ENCODE data around the gene PTH1R.

Gene PTH1R

DNA sequence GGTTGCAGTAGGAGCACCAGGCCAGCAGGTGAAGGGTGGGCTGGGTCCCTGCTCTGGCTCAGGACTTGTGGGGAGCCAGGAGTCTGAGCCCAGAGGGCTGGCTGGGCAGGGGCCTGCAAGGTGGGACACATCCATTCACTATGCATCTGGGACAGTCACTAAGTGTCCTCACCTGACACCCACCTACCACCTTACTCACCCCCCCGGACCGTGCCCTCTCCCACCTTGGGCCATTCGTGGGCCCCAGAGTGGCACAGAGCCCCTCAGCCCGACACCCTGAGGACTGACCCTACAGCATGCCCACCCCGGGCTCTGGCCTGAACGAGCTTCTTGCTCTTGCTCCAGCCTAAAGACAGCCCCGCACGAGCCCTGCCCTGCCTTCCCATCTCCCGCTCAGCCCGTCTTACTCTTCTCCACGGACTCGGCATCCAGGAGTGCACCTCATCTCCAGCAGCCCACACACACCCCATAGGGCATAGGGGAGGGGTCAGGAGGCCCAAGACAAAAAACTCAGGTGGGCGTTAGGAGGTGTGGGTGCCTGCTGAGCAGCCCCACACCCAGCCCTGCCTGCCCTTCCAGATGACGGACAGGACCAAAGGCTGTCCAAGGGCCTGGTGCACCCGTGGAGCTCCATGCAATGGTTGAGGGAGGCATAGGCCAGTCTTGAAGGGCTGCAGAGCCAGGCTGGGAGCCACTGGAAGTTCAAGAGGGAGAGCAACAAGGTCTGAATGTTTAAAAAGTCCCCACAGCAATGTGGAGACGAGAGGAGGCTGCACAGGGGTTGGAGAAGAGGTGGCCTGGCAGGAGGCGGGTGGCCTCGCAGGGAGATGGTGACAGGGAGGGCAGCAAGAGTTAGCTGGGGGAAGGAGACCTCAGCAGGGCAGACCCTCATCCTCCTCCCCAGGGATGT is 27.0 kb downstream of the PTH1R start:
- no peak for DNase-seq (ENCODE audit: low read depth)
- H3K4me3 ChIP-seq (replicated peaks; ENCODE audit: low read depth, low read length) = no peak overlapping the region
- TF ChIP-seq, protein P1, sequence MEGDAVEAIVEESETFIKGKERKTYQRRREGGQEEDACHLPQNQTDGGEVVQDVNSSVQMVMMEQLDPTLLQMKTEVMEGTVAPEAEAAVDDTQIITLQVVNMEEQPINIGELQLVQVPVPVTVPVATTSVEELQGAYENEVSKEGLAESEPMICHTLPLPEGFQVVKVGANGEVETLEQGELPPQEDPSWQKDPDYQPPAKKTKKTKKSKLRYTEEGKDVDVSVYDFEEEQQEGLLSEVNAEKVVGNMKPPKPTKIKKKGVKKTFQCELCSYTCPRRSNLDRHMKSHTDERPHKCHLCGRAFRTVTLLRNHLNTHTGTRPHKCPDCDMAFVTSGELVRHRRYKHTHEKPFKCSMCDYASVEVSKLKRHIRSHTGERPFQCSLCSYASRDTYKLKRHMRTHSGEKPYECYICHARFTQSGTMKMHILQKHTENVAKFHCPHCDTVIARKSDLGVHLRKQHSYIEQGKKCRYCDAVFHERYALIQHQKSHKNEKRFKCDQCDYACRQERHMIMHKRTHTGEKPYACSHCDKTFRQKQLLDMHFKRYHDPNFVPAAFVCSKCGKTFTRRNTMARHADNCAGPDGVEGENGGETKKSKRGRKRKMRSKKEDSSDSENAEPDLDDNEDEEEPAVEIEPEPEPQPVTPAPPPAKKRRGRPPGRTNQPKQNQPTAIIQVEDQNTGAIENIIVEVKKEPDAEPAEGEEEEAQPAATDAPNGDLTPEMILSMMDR (IDR thresholded peaks at IDR 0.05; ENCODE audit: low read length, missing control alignments) = no peak

DNA sequence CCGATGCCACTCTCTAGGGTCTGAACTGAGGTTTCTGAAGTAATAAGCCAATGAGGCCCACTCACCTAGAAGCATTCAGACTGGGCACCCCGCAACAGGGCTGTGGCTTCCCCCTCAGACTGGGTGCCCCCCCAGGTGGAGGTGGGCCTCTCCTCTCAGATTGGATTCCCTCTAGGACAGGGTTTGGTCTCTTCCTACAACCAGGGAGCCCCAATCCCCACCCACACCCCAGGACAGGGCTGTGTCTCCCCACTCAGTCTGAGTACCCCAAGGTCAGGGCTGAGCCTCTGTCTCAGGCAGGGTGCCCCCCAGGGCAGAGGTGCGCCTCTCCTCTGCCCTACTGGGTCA is 27.7 kb downstream of the PTH1R start:
- H3K4me3 ChIP-seq (replicated peaks; ENCODE audit: low read depth, low read length) = no peak overlapping the region
- no peak for DNase-seq (ENCODE audit: low read depth)
- TF ChIP-seq, protein P1 (IDR thresholded peaks at IDR 0.05; ENCODE audit: low read length, missing control alignments) = no peak

DNA sequence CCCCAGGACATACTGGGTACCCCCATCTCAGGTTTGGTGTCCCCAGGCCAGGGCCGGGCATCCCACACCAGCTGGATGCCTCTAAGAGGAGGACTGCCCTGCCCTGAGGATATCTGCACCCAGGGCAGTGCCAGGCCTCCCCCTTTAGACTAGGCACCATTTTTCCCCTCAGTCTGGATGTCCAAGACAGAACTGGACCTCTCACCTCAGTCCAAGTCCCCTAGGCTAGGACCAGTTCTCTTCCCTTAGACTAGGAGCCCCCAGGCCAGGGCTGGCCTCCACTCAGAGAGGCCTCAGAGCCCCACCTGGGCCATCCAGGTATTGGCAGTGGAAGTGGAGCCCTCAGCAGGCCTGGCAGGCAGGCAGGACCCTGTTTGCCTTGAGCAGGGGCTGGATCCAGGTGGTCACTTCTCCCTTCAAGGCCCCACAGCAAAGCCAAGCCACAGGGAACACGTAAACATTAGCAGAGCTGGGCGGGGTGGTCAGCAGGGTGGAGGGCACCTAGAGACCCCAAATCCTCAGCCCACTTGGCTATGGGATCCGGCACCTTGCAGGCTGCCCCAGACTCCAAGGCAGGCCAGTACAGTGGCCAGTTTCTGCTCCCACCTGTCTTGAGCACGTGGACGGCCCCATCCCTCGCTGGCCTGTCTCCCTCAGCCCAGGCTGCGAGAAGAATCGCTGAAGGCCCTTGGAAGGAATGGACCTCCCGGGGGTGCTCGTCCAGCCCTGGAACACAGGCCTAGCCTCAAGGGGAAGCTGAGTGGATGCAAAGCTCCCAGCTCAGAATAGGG is 28.3 kb downstream of the PTH1R start:
- DNase-seq (ENCODE audit: low read depth) = no peak
- TF ChIP-seq, protein P1 (IDR thresholded peaks at IDR 0.05; ENCODE audit: low read length, missing control alignments) = no peak
- no peak overlapping the region for H3K4me3 ChIP-seq (replicated peaks; ENCODE audit: low read depth, low read length)

DNA sequence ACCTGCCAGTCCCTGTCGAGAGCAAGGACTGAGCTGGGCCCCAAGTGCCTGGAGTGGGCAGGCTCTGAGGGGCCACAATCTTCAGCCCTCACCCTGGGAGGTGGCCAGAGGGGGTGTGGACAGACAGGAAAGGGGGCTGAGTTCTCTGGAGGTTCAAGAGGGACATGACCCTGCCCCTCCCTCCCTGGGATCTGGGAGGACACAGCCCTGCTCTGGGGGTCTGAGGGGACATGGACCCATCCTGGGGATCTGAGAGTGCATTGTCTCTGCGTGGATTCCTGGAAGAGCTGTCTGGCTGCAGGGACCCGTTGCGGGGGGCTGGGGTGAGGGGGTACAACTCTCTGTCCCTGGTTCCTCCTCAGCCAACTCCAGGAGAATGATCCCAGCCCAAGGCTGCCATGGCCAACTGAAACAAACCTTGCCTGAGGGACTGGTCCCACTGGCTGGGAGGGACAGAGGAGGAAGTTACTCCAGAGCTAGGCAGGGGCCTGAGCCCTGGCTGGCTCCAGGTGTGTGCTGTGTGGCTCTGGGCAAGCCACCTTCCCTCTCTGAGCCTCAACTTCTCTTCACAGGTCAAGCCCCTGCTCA is 29.0 kb downstream of the PTH1R start:
- TF ChIP-seq, protein P1 (IDR thresholded peaks at IDR 0.05; ENCODE audit: low read length, missing control alignments) = no peak
- no peak for DNase-seq (ENCODE audit: low read depth)

DNA sequence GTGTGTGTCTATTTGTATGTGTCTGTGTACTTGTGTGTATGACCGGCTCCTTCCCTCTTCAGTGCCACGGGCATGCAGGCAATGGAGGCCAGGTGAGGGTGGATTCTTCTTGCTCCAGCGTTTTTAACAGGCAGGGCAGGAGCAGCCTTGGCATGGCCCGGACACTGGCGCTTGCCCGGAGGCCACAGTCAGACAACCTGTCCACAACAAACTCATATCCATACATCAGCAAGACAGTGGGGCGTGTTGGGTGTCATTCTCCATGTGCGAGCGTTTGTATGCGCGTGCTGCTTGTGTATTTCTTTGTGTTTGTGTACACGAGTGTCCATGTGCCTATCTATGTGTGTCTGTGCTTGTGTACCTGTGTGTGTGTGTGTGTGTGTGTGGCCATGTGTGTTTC is 29.8 kb downstream of the PTH1R start:
- TF ChIP-seq, protein P1 (IDR thresholded peaks at IDR 0.05; ENCODE audit: low read length, missing control alignments) = no peak
- no peak for DNase-seq (ENCODE audit: low read depth)
- no peak overlapping the region for H3K4me3 ChIP-seq (replicated peaks; ENCODE audit: low read depth, low read length)

More for the DNA sequence above, 29.0 kb downstream of the PTH1R start:
- H3K4me3 ChIP-seq (replicated peaks; ENCODE audit: low read depth, low read length) = no peak overlapping the region

DNA sequence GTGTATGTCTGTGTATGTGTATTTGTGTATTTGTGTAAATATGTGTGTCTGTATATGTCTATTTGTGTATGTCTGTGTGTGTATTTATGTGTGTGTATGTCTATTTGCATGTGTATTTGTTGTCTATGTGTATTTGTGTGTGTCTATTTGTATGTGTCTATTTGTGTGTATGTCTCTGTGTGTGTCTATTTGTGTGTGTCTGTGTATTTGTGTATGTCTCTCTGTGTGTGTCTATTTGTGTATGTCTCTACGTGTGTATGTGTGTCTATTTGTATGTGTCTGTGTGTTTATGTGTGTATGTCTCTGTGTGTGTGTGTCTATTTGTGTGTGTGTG is 30.4 kb downstream of the PTH1R start:
- TF ChIP-seq, protein P1 (IDR thresholded peaks at IDR 0.05; ENCODE audit: low read length, missing control alignments) = no peak
- no peak for DNase-seq (ENCODE audit: low read depth)
- H3K4me3 ChIP-seq (replicated peaks; ENCODE audit: low read depth, low read length) = no peak overlapping the region
